ENCODE data around the gene MYOCD.

GRCh38 chr17:12686486-12686885 lies 20.8 kb downstream of the MYOCD start:
- TF ChIP-seq TAF1 (conservative IDR thresholded peaks at IDR 0.05), result no peak
- TF ChIP-seq RAD21 (IDR thresholded peaks at IDR 0.05), result no peak
- TF ChIP-seq CTCF (IDR thresholded peaks at IDR 0.05; ENCODE audit: low read depth, low read length, missing input control), result no peak
- TF ChIP-seq EGR1 (IDR thresholded peaks at IDR 0.05; ENCODE audit: low read depth in 2 of 2), result no peak
- no peak for TF ChIP-seq MAX (IDR thresholded peaks at IDR 0.05)
- no peak for TF ChIP-seq SP1 (IDR thresholded peaks at IDR 0.05)
- no peak for TF ChIP-seq YY1 (IDR thresholded peaks at IDR 0.05)
- TF ChIP-seq JUND (IDR thresholded peaks at IDR 0.05), result no peak
